ENCODE data around the gene UBXN10. TPM values are rescaled to one million over a fixed set of nuclear protein-coding genes. Genes with fewer than 3 reads are reported as not detected.

The UBXN10 gene
- total and polyA plus RNA-seq, 2 donors (not counting 3 experiments of a cell fraction or from before 2014, with no cell fraction given), result not detected

- no peaks in the 10 kb centered on the region for H3K9me3 ChIP-seq (replicated peaks; ENCODE audit: control insufficient read depth, insufficient read depth, low read length)
- H4K20me1 ChIP-seq (replicated peaks; ENCODE audit: control insufficient read depth, extremely low read depth, insufficient read depth, low read length), result no peaks in the 10 kb centered on the region
- no peak overlapping the region for H3K27ac ChIP-seq (ENCODE audit: insufficient read depth, low read depth, low read length)
- H3K9ac ChIP-seq (replicated peaks; ENCODE audit: extremely low read depth, insufficient read depth, low read length), result no peak overlapping the region
- intact Hi-C loops (cut with micrococcal nuclease) (loop anchor here (5.0 kb wide), 2 partner anchors 151 to 294 kb away; no protein-coding TSS in a partner anchor), dilution Hi-C loops (cut with MboI; ENCODE audit: extremely low pct_ligation_motif_present, low sequenced_read_pairs) (no loop called here)
- FAIRE-seq (no peak), DNase-seq (ENCODE audit: low read depth, low spot score) (no peak)
- ChIA-PET POLR2A (no interaction called here), CTCF (interaction anchor here (1.1 to 1.9 kb wide), 4 partner anchors 9 to 280 kb away, joined by 3 to 7 read pairs (median 4); no protein-coding TSS in a partner anchor)
- no peaks in the 10 kb centered on the region for H3K4me1 ChIP-seq (ENCODE audit: control insufficient read depth, extremely low read depth, insufficient read depth, low read length)
- no peaks in the 10 kb centered on the region for H3K9me1 ChIP-seq (replicated peaks; ENCODE audit: control insufficient read depth, extremely low read depth, insufficient read depth, low read length)
- no peak overlapping the region for H3K4me2 ChIP-seq (ENCODE audit: insufficient read depth, low read length)
- H3K79me2 ChIP-seq (ENCODE audit: control insufficient read depth, insufficient read depth, low read length), result no peaks in the 10 kb centered on the region
- no peak overlapping the region for H3K4me3 ChIP-seq (replicated peaks in 1 of 3; ENCODE audit: insufficient read depth in 1 of 3, low read depth in 1 of 3, low read length in 3 of 3)
- H3K36me3 ChIP-seq (ENCODE audit: control insufficient read depth in 2 of 2, extremely low read depth in 1 of 2, insufficient read depth in 2 of 2, low read length in 2 of 2), result no peaks in the 10 kb centered on the region
- H2AFZ ChIP-seq (ENCODE audit: low read depth, low read length), result no peak overlapping the region
- H3K27me3 ChIP-seq (ENCODE audit: control insufficient read depth in 2 of 2, insufficient read depth in 2 of 2, low read length in 2 of 2), result peaks cover 7% of the 10 kb centered on the region in 2 experiments
- TF ChIP-seq FOS (IDR thresholded peaks at IDR 0.05; ENCODE audit: borderline replicate concordance, insufficient read depth, low read length), result no peak
- no peak for TF ChIP-seq EZH2 (IDR thresholded peaks at IDR 0.05; ENCODE audit: borderline replicate concordance, low read depth, low read length, severe bottlenecking)
- no peak for TF ChIP-seq MYC (IDR thresholded peaks at IDR 0.05; ENCODE audit: low read depth, low read length)
- TF ChIP-seq MAX (IDR thresholded peaks at IDR 0.05; ENCODE audit: insufficient read depth, insufficient read length), result no peak
- TF ChIP-seq JUN (IDR thresholded peaks at IDR 0.05; ENCODE audit: borderline replicate concordance, insufficient read depth, insufficient read length, low read depth), result no peak
- TF ChIP-seq POLR2A (IDR thresholded peaks at IDR 0.05; ENCODE audit: low read depth, low read length), result no peak
- TF ChIP-seq CTCF (IDR thresholded peaks at IDR 0.05; ENCODE audit: extremely low read depth in 1 of 2, insufficient read depth in 1 of 2, low read depth in 1 of 2, low read length in 2 of 2), result no peak
- no peak for TF ChIP-seq POLR2AphosphoS5 (IDR thresholded peaks at IDR 0.05; ENCODE audit: insufficient read depth, low read depth, low read length)
- no peak for TF ChIP-seq GATA2 (IDR thresholded peaks at IDR 0.05; ENCODE audit: insufficient read depth, insufficient read length, low read depth, low read length)
- BruUV-seq (replicated peaks), result no TSS peak
These were observed 25.0 kb downstream of the UBXN10 start for GRCh38 chr1:20210736-20211460.

Data from endothelial cell of umbilical vein (primary cell).